Loucy (cell line): Measurements from ENCODE around the gene AARS1.

Experiments used
- H2AFZ ChIP-seq: fragments of 200-600 bp; sonication (generic); 2 replicates; pipeline ENCODE4 v1.6.0; 2016; ENCODE audit warnings: antibody characterized with exemption, mild to moderate bottlenecking, low read length, moderate library complexity
- H3F3A ChIP-seq: fragments of 200-600 bp; 2 replicates; pipeline ENCODE4 v1.6.0; 2016; ENCODE audit warnings: antibody characterized with exemption, low read depth, mild to moderate bottlenecking
- H3K27me3 ChIP-seq: fragments of 200-600 bp; sonication (generic); 2 replicates; pipeline ENCODE4 v1.6.1; 2014; ENCODE audit warnings: low read length, mild to moderate bottlenecking; ENCODE audit not compliant: insufficient read depth, poor library complexity, severe bottlenecking
- H3K36me3 ChIP-seq: fragments of 200-600 bp; sonication (generic); 2 replicates; pipeline ENCODE4 v1.6.1; 2016; ENCODE audit warnings: low read length; ENCODE audit not compliant: insufficient read depth
- H3K4me1 ChIP-seq: fragments of 200-600 bp; sonication (generic); 2 replicates; pipeline ENCODE4 v1.5.1; 2014; ENCODE audit warnings: low read length, mild to moderate bottlenecking; ENCODE audit not compliant: insufficient read depth, poor library complexity, severe bottlenecking
- H3K4me2 ChIP-seq: fragments of 200-600 bp; sonication (generic); 2 replicates; pipeline ENCODE4 v1.6.0; 2014; ENCODE audit warnings: antibody characterized with exemption, low read length, low read depth, mild to moderate bottlenecking; ENCODE audit not compliant: poor library complexity, severe bottlenecking
- H3K4me3 ChIP-seq: fragments of 200-600 bp; sonication (generic); 2 replicates; pipeline ENCODE4 v1.5.1; 2014; ENCODE audit warnings: low read length, mild to moderate bottlenecking, mixed read lengths; ENCODE audit not compliant: poor library complexity, severe bottlenecking
- H3K79me2 ChIP-seq: fragments of 200-600 bp; sonication (generic); 2 replicates; pipeline ENCODE4 v1.6.1; 2014; ENCODE audit warnings: low read length; ENCODE audit not compliant: insufficient read depth
- H3K9ac ChIP-seq: fragments of 200-600 bp; sonication (generic); 2 replicates; pipeline ENCODE4 v1.6.0; 2014; ENCODE audit warnings: mild to moderate bottlenecking, low read depth, low read length, moderate library complexity; ENCODE audit not compliant: poor library complexity, severe bottlenecking
- H3K9me2 ChIP-seq: fragments of 200-600 bp; sonication (generic); replicated peaks from 2 replicates; pipeline ENCODE4 v1.6.1; 2016; ENCODE audit warnings: low read depth, low read length, mixed read lengths
- H3K9me3 ChIP-seq: fragments of 200-600 bp; sonication (generic); 2 replicates; pipeline ENCODE4 v1.6.1; 2014; ENCODE audit warnings: mild to moderate bottlenecking, antibody characterized with exemption, low read length, low read depth; ENCODE audit not compliant: insufficient read depth
- H4K20me1 ChIP-seq: fragments of 200-600 bp; sonication (generic); 2 replicates; pipeline ENCODE4 v1.6.0; 2014; ENCODE audit warnings: antibody characterized with exemption, low read length, mild to moderate bottlenecking; ENCODE audit not compliant: insufficient read depth, poor library complexity, severe bottlenecking
- EZH2phosphoT487 ChIP-seq: fragments of 200-600 bp; IDR thresholded peaks from 2 replicates; pipeline ENCODE4 v1.6.1; 2018; ENCODE audit warnings: antibody characterized with exemption, mild to moderate bottlenecking, moderate library complexity, borderline replicate concordance
- TF ChIP-seq, protein P1 (sequence below): fragments of 200-600 bp; sonication (generic); conservative IDR thresholded peaks from 2 replicates; pipeline ENCODE4 v1.5.1; 2014; ENCODE audit warnings: mild to moderate bottlenecking, antibody characterized with exemption, low read length

AARS1 gene

DNA sequence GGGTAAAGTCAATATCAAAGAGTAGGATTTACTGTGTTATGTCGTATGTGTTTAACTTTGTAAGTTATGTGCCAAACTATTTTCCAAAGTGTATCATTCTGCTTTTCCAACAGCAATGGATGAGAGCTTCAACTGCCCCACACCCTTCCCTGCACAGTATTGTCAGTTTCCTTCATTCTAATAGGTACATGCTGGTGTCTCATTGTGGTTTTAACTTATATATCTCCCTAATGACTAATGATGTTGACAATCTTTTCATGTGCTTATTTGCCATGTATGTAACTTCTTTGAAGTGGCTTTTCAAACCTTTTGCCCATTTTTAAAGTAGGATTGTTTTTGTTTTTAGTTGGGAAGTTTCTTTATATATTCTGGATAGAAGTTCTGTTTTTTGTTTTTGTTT lies 13.4 kb upstream of the AARS1 start:
- H3K27me3 ChIP-seq = no peaks in the 10 kb centered on the region
- no peak overlapping the region for H2AFZ ChIP-seq
- peak overlapping the region; percentile 56 for H3K4me2 ChIP-seq
- peaks cover 79% of the 10 kb centered on the region for H3K79me2 ChIP-seq
- H3K4me1 ChIP-seq = peaks cover 27% of the 10 kb centered on the region
- H3K9me2 ChIP-seq = no peaks in the 10 kb centered on the region
- peak overlapping the region; percentile 41 for H3K4me3 ChIP-seq
- H3F3A ChIP-seq = no peaks in the 10 kb centered on the region
- H3K9ac ChIP-seq = no peak overlapping the region
- no peaks in the 10 kb centered on the region for H4K20me1 ChIP-seq
- 0 out of 2 replicates have a peak, but pooled peaks cover 6% of the 10 kb centered on the region for H3K9me3 ChIP-seq
- TF ChIP-seq, protein P1, sequence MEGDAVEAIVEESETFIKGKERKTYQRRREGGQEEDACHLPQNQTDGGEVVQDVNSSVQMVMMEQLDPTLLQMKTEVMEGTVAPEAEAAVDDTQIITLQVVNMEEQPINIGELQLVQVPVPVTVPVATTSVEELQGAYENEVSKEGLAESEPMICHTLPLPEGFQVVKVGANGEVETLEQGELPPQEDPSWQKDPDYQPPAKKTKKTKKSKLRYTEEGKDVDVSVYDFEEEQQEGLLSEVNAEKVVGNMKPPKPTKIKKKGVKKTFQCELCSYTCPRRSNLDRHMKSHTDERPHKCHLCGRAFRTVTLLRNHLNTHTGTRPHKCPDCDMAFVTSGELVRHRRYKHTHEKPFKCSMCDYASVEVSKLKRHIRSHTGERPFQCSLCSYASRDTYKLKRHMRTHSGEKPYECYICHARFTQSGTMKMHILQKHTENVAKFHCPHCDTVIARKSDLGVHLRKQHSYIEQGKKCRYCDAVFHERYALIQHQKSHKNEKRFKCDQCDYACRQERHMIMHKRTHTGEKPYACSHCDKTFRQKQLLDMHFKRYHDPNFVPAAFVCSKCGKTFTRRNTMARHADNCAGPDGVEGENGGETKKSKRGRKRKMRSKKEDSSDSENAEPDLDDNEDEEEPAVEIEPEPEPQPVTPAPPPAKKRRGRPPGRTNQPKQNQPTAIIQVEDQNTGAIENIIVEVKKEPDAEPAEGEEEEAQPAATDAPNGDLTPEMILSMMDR = no peak
- no peak for TF ChIP-seq EZH2phosphoT487
- no peaks in the 10 kb centered on the region for H3K36me3 ChIP-seq

DNA sequence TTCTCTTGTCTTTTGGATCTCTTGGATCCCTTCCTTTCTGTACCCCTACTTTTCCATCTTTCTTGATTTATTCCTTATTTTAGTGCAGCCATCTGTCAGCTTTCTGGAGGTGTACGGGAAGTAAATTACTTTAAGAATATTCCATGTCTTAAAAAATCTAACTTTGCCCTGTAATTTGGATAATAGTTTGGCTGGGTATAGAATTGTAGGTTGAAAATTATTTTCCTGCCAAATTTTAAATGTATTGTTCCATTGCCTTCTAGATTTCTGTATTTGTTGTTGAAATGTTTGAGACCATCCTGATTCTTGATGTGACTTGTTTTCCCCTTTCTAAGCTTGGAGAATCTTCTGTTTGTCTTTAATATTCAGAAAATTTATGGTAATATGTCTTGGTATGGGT lies 11.8 kb upstream of the AARS1 start:
- no peak overlapping the region for H2AFZ ChIP-seq
- peak overlapping the region; percentile 87 for H3K4me2 ChIP-seq
- 0 out of 2 replicates have a peak, but pooled peaks cover 6% of the 10 kb centered on the region for H3K9me3 ChIP-seq
- peaks cover 18% of the 10 kb centered on the region for H3K4me1 ChIP-seq
- no peaks in the 10 kb centered on the region for H3F3A ChIP-seq
- H3K9me2 ChIP-seq = no peaks in the 10 kb centered on the region
- no peaks in the 10 kb centered on the region for H3K27me3 ChIP-seq
- H3K9ac ChIP-seq = no peak overlapping the region
- peak overlapping the region; percentile 94 for H3K4me3 ChIP-seq
- H3K36me3 ChIP-seq = no peaks in the 10 kb centered on the region
- H4K20me1 ChIP-seq = no peaks in the 10 kb centered on the region
- peaks cover 65% of the 10 kb centered on the region for H3K79me2 ChIP-seq
- TF ChIP-seq EZH2phosphoT487 = no peak
- TF ChIP-seq, protein P1 = no peak

DNA sequence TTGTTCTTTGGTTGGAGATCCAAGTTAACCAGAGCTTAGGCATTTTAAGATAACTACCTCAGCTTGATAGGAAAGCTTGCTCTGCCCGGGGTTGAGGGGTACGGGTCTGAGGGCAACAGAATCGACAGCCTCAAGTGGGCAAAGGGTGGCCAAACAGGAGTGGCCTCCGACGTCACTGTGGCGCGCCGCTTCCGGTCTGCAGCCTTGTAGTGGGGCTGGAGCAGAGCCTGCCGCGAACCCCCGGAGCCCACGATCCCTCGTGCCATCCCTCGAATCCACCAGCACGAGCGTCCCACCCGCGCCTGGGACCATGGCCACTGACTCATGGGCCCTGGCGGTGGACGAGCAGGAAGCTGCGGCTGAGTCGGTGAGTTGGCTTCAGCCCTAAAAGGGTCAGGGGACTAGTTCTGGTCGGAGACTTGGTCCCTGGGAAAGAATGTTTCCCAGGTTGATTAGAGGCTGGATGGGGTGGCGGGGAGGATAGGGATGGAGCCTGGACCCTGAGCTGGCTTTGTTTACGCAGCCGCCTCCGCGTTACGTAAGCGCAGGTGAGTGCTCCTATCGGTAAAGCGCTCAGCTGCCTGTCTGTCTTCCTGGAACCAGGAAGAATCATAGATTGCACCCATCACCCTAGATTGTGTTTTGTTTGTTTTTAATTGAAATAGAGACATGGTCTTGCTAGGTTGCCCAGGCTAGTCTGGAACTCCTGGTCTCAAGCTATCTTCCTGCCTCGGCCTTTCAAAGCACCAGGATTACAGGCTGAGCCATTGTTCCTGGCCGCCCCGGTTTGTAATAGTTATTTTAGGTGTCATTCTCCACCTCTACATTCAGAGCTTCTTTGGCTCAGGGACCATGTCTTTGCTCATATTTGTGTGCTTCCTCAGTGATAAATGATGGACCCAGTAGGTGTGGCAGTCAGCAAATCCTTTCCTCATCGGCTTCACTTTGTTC lies 10.0 kb upstream of the AARS1 start, which contains the start of gene DDX19B:
TSS of gene DDX19B (plus strand) at position 199 of the 951 bp plus-strand sequence. CDS start at position 311, 112 bp downstream.
- Histone ChIP-seq H3K4me3 (peak within 1 kb of the TSS; percentile 94), H2AFZ (peak within 1 kb of the TSS; percentile 88), H3K79me2 (peaks cover 56% of the 10 kb centered on the region)

More for the DNA sequence above, 10.0 kb upstream of the AARS1 start, which contains the start of gene DDX19B:
- Histone ChIP-seq H3K27me3 (no peaks in the 10 kb centered on the region), H3K4me2 (peak within 1 kb of the TSS; percentile 87), H3K36me3 (no peaks in the 10 kb centered on the region), H3K4me1 (peaks cover 18% of the 10 kb centered on the region), H3F3A (no peaks in the 10 kb centered on the region), H3K9ac (peak within 1 kb of the TSS; percentile 94), H3K9me3 (0 out of 2 replicates have a peak, but pooled peaks cover 6% of the 10 kb centered on the region), H4K20me1 (no peaks in the 10 kb centered on the region), H3K9me2 (no peaks in the 10 kb centered on the region)
- TF ChIP-seq, protein P1 = no peak
- no peak for TF ChIP-seq EZH2phosphoT487
